ENCODE results near the gene URI1. TPM values are rescaled to one million over a fixed set of nuclear protein-coding genes. Genes with fewer than 3 reads are reported as not detected.

The URI1 gene
- 10 to 100 TPM; 37.9 to 41.4 TPM for total RNA-seq

- peak; percentile 96 for DNase-seq
- Histone ChIP-seq H3K9me3 (no peaks in the 10 kb centered on the region), H3K36me3 (no peaks in the 10 kb centered on the region), H3K27ac (peak within 1 kb of the TSS; percentile 34), H3K4me3 (peak within 1 kb of the TSS; percentile 86), H3K4me1 (no peaks in the 10 kb centered on the region), H3K27me3 (no peaks in the 10 kb centered on the region), H3K9ac (ENCODE audit: low read depth in 2 of 2, low read length in 2 of 2) (peak within 1 kb of the TSS; percentile 78 to 88)
- no peak for TF ChIP-seq CTCF (IDR thresholded peaks at IDR 0.05)
- intact Hi-C loops (cut with DNase I): no loop called here
These were observed at the start of gene URI1 for GRCh38 chr19:29941828-29942403. TSS of gene URI1 (plus strand) at chr19:29942239. CDS start at chr19:29942548, 309 bp downstream.

GRCh38 chr19:29893606-29894284 is 48.3 kb upstream of the URI1 start:
- no peaks in the 10 kb centered on the region for H3K9me3 ChIP-seq
- no peak overlapping the region for H3K9ac ChIP-seq (ENCODE audit: low read depth in 2 of 2, low read length in 2 of 2)
- TF ChIP-seq CTCF (IDR thresholded peaks at IDR 0.05): no peak
- H3K27ac ChIP-seq: no peak overlapping the region
- intact Hi-C loops (cut with DNase I): no loop called here
- no peaks in the 10 kb centered on the region for H3K27me3 ChIP-seq
- no peaks in the 10 kb centered on the region for H3K4me1 ChIP-seq
- DNase-seq: no peak
- H3K36me3 ChIP-seq: no peaks in the 10 kb centered on the region
- no peak overlapping the region for H3K4me3 ChIP-seq

- Histone ChIP-seq H3K9me3 (no peaks in the 10 kb centered on the region), H3K27ac (no peak overlapping the region), H3K4me3 (no peak overlapping the region), H3K36me3 (no peaks in the 10 kb centered on the region), H3K27me3 (no peaks in the 10 kb centered on the region), H3K9ac (ENCODE audit: low read depth in 2 of 2, low read length in 2 of 2) (no peak overlapping the region), H3K4me1 (no peaks in the 10 kb centered on the region)
- intact Hi-C loops (cut with DNase I): no loop called here
- DNase-seq: no peak
- TF ChIP-seq CTCF (IDR thresholded peaks at IDR 0.05): no peak
These were observed 45.2 kb upstream of the URI1 start for GRCh38 chr19:29896802-29897201.

GRCh38 chr19:29897466-29897865 is 44.6 kb upstream of the URI1 start:
- intact Hi-C loops (cut with DNase I): no loop called here
- Histone ChIP-seq H3K9me3 (no peaks in the 10 kb centered on the region), H3K4me3 (no peak overlapping the region), H3K4me1 (no peaks in the 10 kb centered on the region), H3K9ac (ENCODE audit: low read depth in 2 of 2, low read length in 2 of 2) (no peak overlapping the region), H3K27ac (no peak overlapping the region), H3K27me3 (no peaks in the 10 kb centered on the region), H3K36me3 (no peaks in the 10 kb centered on the region)
- DNase-seq: no peak
- TF ChIP-seq CTCF (IDR thresholded peaks at IDR 0.05): no peak

GRCh38 chr19:29904017-29904416 is 38.0 kb upstream of the URI1 start:
- Histone ChIP-seq H3K4me3 (no peak overlapping the region), H3K4me1 (no peaks in the 10 kb centered on the region), H3K9ac (ENCODE audit: low read depth in 2 of 2, low read length in 2 of 2) (no peak overlapping the region), H3K36me3 (no peaks in the 10 kb centered on the region), H3K27ac (no peak overlapping the region), H3K27me3 (no peaks in the 10 kb centered on the region), H3K9me3 (no peaks in the 10 kb centered on the region)
- DNase-seq: no peak
- TF ChIP-seq CTCF (IDR thresholded peaks at IDR 0.05): no peak
- intact Hi-C loops (cut with DNase I): no loop called here

All from colonic mucosa (tissue), 4 donors.